H9 (cell line): ENCODE measurements around the gene SLC25A42. TPM values are rescaled to one million over a fixed set of nuclear protein-coding genes. Genes with fewer than 3 reads are reported as not detected.

Experiments
- DNase-seq: peaks from one replicate; pipeline ENCODE4 v3.0.0-alpha.2; 2017
- H2AFZ ChIP-seq: one replicate; pipeline ENCODE4 v1.6.1; 2013; ENCODE audit warnings: mild to moderate bottlenecking, low read length, control low read depth, moderate library complexity
- H2AK5ac ChIP-seq: 2 replicates; pipeline ENCODE4 v1.6.1; 2013; ENCODE audit warnings: low read length, control low read depth, mixed read lengths; ENCODE audit not compliant: insufficient read length
- H2BK120ac ChIP-seq: one replicate; pipeline ENCODE4 v1.6.1; 2013; ENCODE audit warnings: low read depth, mild to moderate bottlenecking, low read length, control low read depth, inconsistent platforms; ENCODE audit not compliant: poor library complexity, severe bottlenecking
- H2BK12ac ChIP-seq: 2 replicates; pipeline ENCODE4 v1.6.1; 2013; ENCODE audit warnings: low read length, control low read depth, mixed read lengths, low read depth; ENCODE audit not compliant: insufficient read length
- H2BK15ac ChIP-seq: 2 replicates; pipeline ENCODE4 v1.6.1; 2013; ENCODE audit warnings: low read depth, low read length, control low read depth
- H2BK20ac ChIP-seq: one replicate; pipeline ENCODE4 v1.6.1; 2013; ENCODE audit warnings: low read depth, mild to moderate bottlenecking, low read length, control low read depth, inconsistent platforms; ENCODE audit not compliant: poor library complexity, severe bottlenecking
- H2BK5ac ChIP-seq: 2 replicates; pipeline ENCODE4 v1.6.1; 2013; ENCODE audit warnings: low read length, control low read depth, mixed read lengths; ENCODE audit not compliant: insufficient read length
- H3K14ac ChIP-seq: 2 replicates; pipeline ENCODE4 v1.6.1; 2013; ENCODE audit warnings: low read length, control low read depth; ENCODE audit not compliant: insufficient read depth
- H3K18ac ChIP-seq: 2 replicates; pipeline ENCODE4 v1.6.1; 2013; ENCODE audit warnings: low read depth, mild to moderate bottlenecking, mixed read lengths, low read length, control low read depth; ENCODE audit not compliant: insufficient read length
- H3K23ac ChIP-seq: 2 replicates; pipeline ENCODE4 v1.6.1; 2013; ENCODE audit warnings: low read length, control low read depth, mixed read lengths, low read depth; ENCODE audit not compliant: insufficient read length
- H3K23me2 ChIP-seq: 2 replicates; pipeline ENCODE4 v1.6.1; 2013; ENCODE audit warnings: low read depth, mild to moderate bottlenecking, mixed read lengths, low read length, control low read depth; ENCODE audit not compliant: insufficient read length, poor library complexity, severe bottlenecking
- H3K27ac ChIP-seq: 2 replicates; pipeline ENCODE4 v1.5.1; 2013; ENCODE audit warnings: low read length, control low read depth, mixed read lengths, low read depth; ENCODE audit not compliant: insufficient read length
- H3K27me3 ChIP-seq: 2 replicates; pipeline ENCODE4 v1.6.1; 2013; ENCODE audit warnings: low read length, control low read depth, inconsistent platforms; ENCODE audit not compliant: insufficient read depth
- H3K4ac ChIP-seq: 2 replicates; pipeline ENCODE4 v1.6.1; 2013; ENCODE audit warnings: low read depth, mild to moderate bottlenecking, control low read depth, inconsistent platforms, low read length, moderate library complexity
- H3K4me1 ChIP-seq: 2 replicates; pipeline ENCODE4 v1.6.1; 2013; ENCODE audit warnings: low read length, control low read depth, inconsistent platforms; ENCODE audit not compliant: insufficient read depth
- H3K4me2 ChIP-seq: 2 replicates; pipeline ENCODE4 v1.6.1; 2013; ENCODE audit warnings: low read length, control low read depth, mixed read lengths; ENCODE audit not compliant: insufficient read length, insufficient read depth
- H3K56ac ChIP-seq: 2 replicates; pipeline ENCODE4 v1.6.1; 2013; ENCODE audit warnings: low read depth, mild to moderate bottlenecking, mixed read lengths, low read length, control low read depth; ENCODE audit not compliant: insufficient read length
- H3K79me1 ChIP-seq: 2 replicates; pipeline ENCODE4 v1.6.1; 2013; ENCODE audit warnings: low read depth, mild to moderate bottlenecking, moderate library complexity, low read length, control low read depth, inconsistent platforms; ENCODE audit not compliant: insufficient read depth, poor library complexity, severe bottlenecking
- H3K79me2 ChIP-seq: 2 replicates; pipeline ENCODE4 v1.6.1; 2013; ENCODE audit warnings: low read length, control low read depth, inconsistent platforms; ENCODE audit not compliant: insufficient read depth
- H3K9ac ChIP-seq: 2 replicates; pipeline ENCODE4 v1.6.1; 2013; ENCODE audit warnings: low read length, control low read depth, mixed read lengths; ENCODE audit not compliant: insufficient read length; ENCODE audit errors: extremely low read depth
- H3K9me3 ChIP-seq: one replicate; pipeline ENCODE4 v1.6.1; 2013; ENCODE audit warnings: low read depth, low read length, inconsistent platforms; ENCODE audit not compliant: control insufficient read depth
- H3T11ph ChIP-seq: one replicate; pipeline ENCODE4 v1.6.1; 2013; ENCODE audit warnings: mild to moderate bottlenecking, low read length, control low read depth, inconsistent platforms
- H4K20me1 ChIP-seq: one replicate; pipeline ENCODE4 v1.6.1; 2013; ENCODE audit not compliant: control insufficient read depth, insufficient read length, insufficient read depth
- H4K5ac ChIP-seq: 2 replicates; pipeline ENCODE4 v1.6.1; 2013; ENCODE audit warnings: low read depth, mild to moderate bottlenecking, mixed read lengths, low read length, control low read depth; ENCODE audit not compliant: insufficient read length
- H4K8ac ChIP-seq: replicated peaks from 2 replicates; pipeline ENCODE4 v1.6.1; 2013; ENCODE audit warnings: low read length, control low read depth, mixed read lengths, low read depth; ENCODE audit not compliant: insufficient read length
- H4K91ac ChIP-seq: 2 replicates; pipeline ENCODE4 v1.6.1; 2013; ENCODE audit warnings: low read depth, mild to moderate bottlenecking, moderate library complexity, mixed read lengths, low read length, control low read depth; ENCODE audit not compliant: insufficient read length
- H3K27ac Mint-ChIP-seq, 3 experiments: 2 replicates in 2 of 3; 3 replicates in 1 of 3; pipeline ENCODE4 v1.8.0; 2020 to 2021; ENCODE audit warnings: mixed read lengths in 3 of 3, mild to moderate bottlenecking in 1 of 3, moderate library complexity in 1 of 3
- H3K27me3 Mint-ChIP-seq: 2 replicates; pipeline ENCODE4 v1.8.0; 2021; ENCODE audit warnings: low read depth, mild to moderate bottlenecking, moderate library complexity, mixed read lengths
- H3K36me3 Mint-ChIP-seq, 3 experiments: 2 replicates in 2 of 3; 3 replicates in 1 of 3; pipeline ENCODE4 v1.8.0; 2020 to 2021; ENCODE audit warnings: low read depth in 3 of 3, mixed read lengths in 3 of 3; ENCODE audit not compliant: insufficient read depth in 1 of 3
- H3K4me1 Mint-ChIP-seq, 2 experiments: 2 replicates each; pipeline ENCODE4 v1.8.0; 2020; ENCODE audit warnings: mixed read lengths in 2 of 2
- H3K4me3 Mint-ChIP-seq, 2 experiments: 2 replicates in 1 of 2; 3 replicates in 1 of 2; pipeline ENCODE4 v1.8.0; 2020 to 2021; ENCODE audit warnings: mild to moderate bottlenecking in 2 of 2, mixed read lengths in 2 of 2, moderate library complexity in 1 of 2
- H3K9me3 Mint-ChIP-seq, 2 experiments: 2 replicates in 1 of 2; 3 replicates in 1 of 2; pipeline ENCODE4 v1.8.0; 2020; ENCODE audit warnings: mild to moderate bottlenecking in 2 of 2, mixed read lengths in 2 of 2, moderate library complexity in 1 of 2
- WGBS: extraction: QIAGEN DNeasy Blood & Tissue Kit; methylation state at CpG from one replicate; pipeline ENCODE4 v1.1.7; 2013; ENCODE audit warnings: missing lambda C conversion rate, low lambda C conversion rate, mixed read lengths; ENCODE audit not compliant: insufficient read length; ENCODE audit errors: extremely low coverage; 5-methylcytosine and 5-hydroxymethylcytosine counted together
- total RNA-seq: library from RNA; stranded (reverse); gene quantifications from 2 replicates; pipeline ENCODE4 v1.2.1, GENCODE V29; 2021
- TF ChIP-seq, protein P1 (sequence below): fragments of 200-600 bp; sonication (generic); conservative IDR thresholded peaks from 3 replicates; pipeline ENCODE4 v1.8.0; 2021; ENCODE audit warnings: antibody characterized with exemption, mild to moderate bottlenecking

The SLC25A42 gene
- total RNA-seq, 1 experiment from 2014 or later = 3.6 TPM

DNA sequence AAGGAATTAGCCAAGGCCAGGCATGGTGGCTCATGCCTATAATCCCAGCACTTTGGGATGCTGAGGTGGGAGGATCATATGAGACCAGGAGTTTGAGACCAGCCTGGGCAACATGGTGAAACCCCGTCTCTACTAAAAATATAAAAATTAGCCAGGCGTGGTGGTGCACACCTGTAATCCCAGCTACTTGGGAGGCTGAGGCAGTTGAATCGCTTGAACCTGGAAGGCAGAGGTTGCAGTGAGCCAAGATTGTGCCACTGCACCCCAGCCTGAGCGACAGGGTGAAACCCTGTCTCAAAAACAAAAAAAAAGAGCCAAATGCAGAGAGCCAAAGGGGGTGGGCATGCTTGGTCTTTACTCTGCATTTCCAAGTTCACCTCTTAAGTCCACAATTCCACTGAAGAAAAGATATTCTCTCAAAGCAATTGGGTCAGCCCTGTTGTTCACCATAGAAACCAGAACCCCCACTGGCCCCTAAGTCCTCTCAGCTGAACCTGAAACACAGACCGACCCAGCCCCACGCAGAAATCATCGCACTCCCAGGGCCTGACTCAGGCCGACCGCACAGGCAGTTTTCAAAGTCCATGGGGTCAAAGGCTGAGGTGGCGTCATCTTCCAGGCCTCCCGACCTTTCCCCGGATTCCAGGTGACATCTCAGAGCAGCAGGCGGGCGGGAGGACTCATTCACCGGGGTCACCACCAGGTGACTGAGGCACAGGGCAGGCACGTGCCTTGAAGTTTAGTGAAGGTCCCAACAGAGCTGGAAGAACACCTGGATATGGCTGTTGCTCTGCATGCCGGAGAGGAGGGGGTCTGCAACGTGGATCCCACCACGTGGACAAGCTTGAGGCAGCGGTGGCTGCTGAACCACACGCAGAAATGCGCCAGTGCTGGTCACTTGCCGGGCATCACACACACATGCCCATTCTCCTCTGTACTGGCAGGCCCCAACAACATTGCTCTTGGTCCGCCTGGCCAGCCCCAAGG lies 33.1 kb downstream of the SLC25A42 start:
- Histone ChIP-seq H3K27ac (no peak overlapping the region), H3K4me1 (no peaks in the 10 kb centered on the region), H3K23me2 (no peaks in the 10 kb centered on the region), H3T11ph (no peak overlapping the region), H2BK120ac (no peak overlapping the region), H3K14ac (no peak overlapping the region), H3K9me3 (no peaks in the 10 kb centered on the region), H4K5ac (no peak overlapping the region), H2BK5ac (no peak overlapping the region), H3K27me3 (no peaks in the 10 kb centered on the region; the same call in 1 of the 2 replicates), H3K18ac (no peak overlapping the region), H3K4ac (no peak overlapping the region), H3K79me2 (no peaks in the 10 kb centered on the region), H4K20me1 (no peaks in the 10 kb centered on the region), H3K4me2 (no peak overlapping the region), H3K9ac (no peak overlapping the region), H2BK12ac (no peak overlapping the region), H3K79me1 (no peaks in the 10 kb centered on the region), H2BK20ac (no peak overlapping the region), H2BK15ac (no peak overlapping the region), H2AFZ (no peak overlapping the region), H3K56ac (no peak overlapping the region), H3K23ac (no peak overlapping the region), H4K8ac (no peak overlapping the region), H2AK5ac (no peak overlapping the region), H4K91ac (no peak overlapping the region)
- Mint-ChIP-seq H3K27me3 (peaks cover 30% of the 10 kb centered on the region), H3K4me3 (no peak overlapping the region), H3K27ac (peak overlapping the region in 1 of 3 experiments; percentile 48; a peak in 1 of 7 replicates), H3K4me1 (peaks cover 2 to 7% of the 10 kb centered on the region in 2 experiments), H3K36me3 (no peaks in the 10 kb centered on the region), H3K9me3 (no peaks in the 10 kb centered on the region)
- TF ChIP-seq, protein P1, sequence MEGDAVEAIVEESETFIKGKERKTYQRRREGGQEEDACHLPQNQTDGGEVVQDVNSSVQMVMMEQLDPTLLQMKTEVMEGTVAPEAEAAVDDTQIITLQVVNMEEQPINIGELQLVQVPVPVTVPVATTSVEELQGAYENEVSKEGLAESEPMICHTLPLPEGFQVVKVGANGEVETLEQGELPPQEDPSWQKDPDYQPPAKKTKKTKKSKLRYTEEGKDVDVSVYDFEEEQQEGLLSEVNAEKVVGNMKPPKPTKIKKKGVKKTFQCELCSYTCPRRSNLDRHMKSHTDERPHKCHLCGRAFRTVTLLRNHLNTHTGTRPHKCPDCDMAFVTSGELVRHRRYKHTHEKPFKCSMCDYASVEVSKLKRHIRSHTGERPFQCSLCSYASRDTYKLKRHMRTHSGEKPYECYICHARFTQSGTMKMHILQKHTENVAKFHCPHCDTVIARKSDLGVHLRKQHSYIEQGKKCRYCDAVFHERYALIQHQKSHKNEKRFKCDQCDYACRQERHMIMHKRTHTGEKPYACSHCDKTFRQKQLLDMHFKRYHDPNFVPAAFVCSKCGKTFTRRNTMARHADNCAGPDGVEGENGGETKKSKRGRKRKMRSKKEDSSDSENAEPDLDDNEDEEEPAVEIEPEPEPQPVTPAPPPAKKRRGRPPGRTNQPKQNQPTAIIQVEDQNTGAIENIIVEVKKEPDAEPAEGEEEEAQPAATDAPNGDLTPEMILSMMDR = no peak
- WGBS = no CpG with 5 or more reads among the region's 24 CpGs
- DNase-seq = no peak
